GM19467 (cell line): Measurements from ENCODE around the gene HS3ST4.
"Not testable (repeated sequence)": the region's sequence is repeated elsewhere in the genome, so short reads cannot be mapped to it uniquely, and the experiment has no call there.

Source experiments
- ATAC-seq: cut with Tn5 transposase; IDR thresholded peaks from one replicate; pipeline ENCODE4 v1.9.1; 2021; ENCODE audit warnings: mild to moderate bottlenecking, moderate library complexity; ENCODE audit not compliant: unreplicated experiment

Gene HS3ST4

DNA sequence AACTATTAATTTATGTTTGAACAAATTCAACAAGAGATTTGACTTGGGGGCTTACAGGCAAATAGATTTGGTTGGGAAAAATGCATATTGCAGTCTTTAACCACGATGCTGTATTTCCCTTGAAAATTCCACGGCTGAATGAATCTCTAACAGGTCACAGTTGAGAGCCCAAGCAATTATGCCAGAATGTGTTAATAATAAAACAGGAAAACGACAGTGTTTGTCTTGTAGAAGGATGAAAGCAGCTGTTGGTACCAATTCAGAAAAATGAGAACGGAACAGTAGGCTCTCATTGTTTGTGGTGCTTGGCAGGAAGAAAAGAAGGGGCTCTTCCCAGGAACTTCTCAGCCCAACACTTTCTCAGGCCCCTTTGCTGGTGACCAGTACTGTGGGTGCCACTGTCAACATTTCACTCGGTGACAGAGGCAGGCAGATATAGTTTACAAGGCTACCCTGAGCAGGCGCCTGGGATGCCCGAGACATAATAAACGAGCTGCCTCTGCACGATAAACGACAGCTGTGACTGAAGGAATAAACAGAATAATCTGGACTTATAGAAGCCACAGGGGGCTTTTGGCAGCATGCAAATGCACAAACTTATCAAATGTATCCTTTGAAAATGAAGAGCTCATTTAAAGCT, 387.1 kb downstream of the HS3ST4 start:
- no peak for ATAC-seq

GRCh38 chr16:26087091-26087490, 395.3 kb downstream of the HS3ST4 start:
- no peak for ATAC-seq

GRCh38 chr16:26091511-26091910, 399.8 kb downstream of the HS3ST4 start:
- no peak for ATAC-seq

DNA sequence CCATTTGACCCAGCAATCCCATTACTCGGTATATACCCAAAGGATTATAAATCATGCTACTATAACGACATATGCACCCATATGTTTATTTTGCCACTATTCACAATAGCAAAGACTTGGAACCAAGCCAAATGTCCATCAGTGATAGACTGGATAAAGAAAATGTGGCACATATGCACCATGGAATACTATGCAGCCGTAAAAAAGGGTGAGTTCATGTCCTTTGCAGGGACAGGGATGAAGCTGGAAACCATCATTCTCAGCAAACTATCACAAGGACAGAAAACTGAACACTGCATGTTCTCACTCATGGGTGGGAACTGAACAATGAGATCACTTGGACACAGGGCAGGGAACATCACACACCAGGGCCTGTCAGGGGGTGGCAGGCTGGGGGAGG, 406.4 kb downstream of the HS3ST4 start:
- ATAC-seq, result not testable (repeated sequence)

GRCh38 chr16:26102369-26102768, 410.6 kb downstream of the HS3ST4 start:
- no peak for ATAC-seq

- no peak for ATAC-seq
Observed at GRCh38 chr16:26108836-26109505, 417.2 kb downstream of the HS3ST4 start.

GRCh38 chr16:26111900-26112299, 420.1 kb downstream of the HS3ST4 start:
- ATAC-seq, result no peak

- no peak for ATAC-seq
Observed at GRCh38 chr16:26118575-26118974, 426.8 kb downstream of the HS3ST4 start.

GRCh38 chr16:26120729-26121128, 429.0 kb downstream of the HS3ST4 start:
- no peak for ATAC-seq

- no peak for ATAC-seq
Observed at GRCh38 chr16:26128296-26128695, 436.5 kb downstream of the HS3ST4 start.

DNA sequence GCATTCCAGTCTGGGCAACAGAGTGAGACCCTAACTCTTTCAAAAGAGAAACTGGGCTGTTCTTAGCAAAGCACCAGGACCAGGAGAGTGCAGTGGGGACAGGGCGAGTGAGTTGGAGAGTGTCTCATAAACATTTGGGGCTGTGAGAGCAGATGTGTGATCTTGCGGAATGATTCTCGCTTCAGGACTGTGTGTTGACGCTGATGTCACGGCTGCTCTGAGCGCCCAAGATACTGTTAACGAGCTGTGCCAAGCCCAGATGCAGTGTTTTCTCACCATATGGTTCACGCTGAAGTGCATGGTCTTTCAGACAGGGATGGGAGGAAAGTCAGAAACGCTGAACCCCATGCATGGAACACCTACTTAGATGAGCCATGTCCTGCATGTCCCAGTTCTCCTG, 438.2 kb downstream of the HS3ST4 start:
- ATAC-seq, result no peak

- no peak for ATAC-seq
Observed at GRCh38 chr16:26133416-26134093, 441.8 kb downstream of the HS3ST4 start.

DNA sequence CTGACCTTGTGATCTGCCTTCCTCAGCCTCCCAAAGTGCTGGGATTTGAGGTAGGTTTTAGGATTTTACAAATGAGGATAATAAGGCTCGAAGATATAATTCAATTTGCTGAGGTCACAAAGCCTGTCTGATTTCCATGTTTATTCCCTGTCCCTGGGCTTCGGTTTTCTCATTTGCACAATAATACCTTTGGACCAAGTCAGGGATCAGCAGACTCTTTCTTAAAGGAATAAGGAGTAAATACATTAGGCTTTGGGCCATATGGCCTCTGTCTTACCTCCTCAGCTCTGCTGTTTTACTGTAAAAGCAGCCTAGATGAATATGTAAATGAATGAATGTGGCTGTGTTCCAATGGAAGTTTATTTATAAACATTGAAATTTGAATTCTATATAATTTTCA, 442.8 kb downstream of the HS3ST4 start:
- no peak for ATAC-seq

DNA sequence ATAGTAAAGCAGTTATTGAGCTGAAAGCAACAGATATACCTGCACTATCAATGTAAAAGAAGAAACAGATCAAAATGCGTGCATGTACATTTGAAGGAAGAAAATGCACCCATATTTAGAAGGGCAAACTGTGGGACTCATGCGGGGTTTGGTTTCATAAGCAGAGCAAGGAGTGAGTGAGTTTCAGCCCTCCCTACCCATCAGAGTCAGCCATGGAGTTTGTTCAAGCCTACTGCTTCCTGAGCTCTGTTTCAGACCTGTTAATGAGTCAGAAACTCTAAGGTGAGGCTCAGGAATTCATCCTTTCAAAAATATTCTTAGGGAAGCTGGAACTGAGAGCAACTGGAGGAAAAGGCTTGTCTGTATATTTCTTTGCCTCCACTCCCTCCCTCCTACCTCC, 446.2 kb downstream of the HS3ST4 start:
- ATAC-seq, result no peak

DNA sequence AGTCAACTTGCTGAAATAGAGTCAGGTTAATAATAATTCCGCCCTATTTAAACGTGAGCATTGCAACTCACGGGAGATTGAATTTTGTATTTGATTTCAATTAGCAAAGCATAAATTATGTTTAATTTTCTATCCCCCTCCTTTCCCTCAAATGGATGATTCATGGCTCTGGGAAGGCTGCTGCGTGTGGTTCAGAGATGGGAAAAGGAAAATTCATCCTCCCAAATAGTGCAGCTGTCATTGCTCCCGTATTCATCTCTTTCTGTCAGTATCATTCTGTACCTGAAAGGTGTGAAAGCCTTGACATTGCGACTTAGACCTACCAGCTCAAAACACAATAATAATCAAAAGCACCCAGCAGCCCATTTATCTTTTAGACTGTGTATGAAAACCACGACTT, 447.3 kb downstream of the HS3ST4 start:
- no peak for ATAC-seq

GRCh38 chr16:26139884-26140283, 448.1 kb downstream of the HS3ST4 start:
- no peak for ATAC-seq

- no peak for ATAC-seq
Observed at GRCh38 chr16:26149364-26150190, 457.8 kb downstream of the HS3ST4 start.

GRCh38 chr16:26155221-26155620, 463.5 kb downstream of the HS3ST4 start:
- ATAC-seq, result no peak

GRCh38 chr16:26157319-26157718, 465.6 kb downstream of the HS3ST4 start:
- ATAC-seq, result no peak

- ATAC-seq, result no peak
Observed at GRCh38 chr16:26158142-26158759, 466.5 kb downstream of the HS3ST4 start.
